GM13976 (cell line): ENCODE data around the gene FNBP1L.

Source experiments
- DNase-seq: peaks from one replicate; pipeline ENCODE4 v3.0.0; 2012; ENCODE audit warnings: low spot score
- in situ Hi-C: fragments of 300-500 bp; cut with MboI; formaldehyde crosslinking; loops from one replicate; pipeline ENCODE4 v1.12.0; 2022; ENCODE audit warnings: low sequenced_read_pairs, mixed read lengths, inconsistent platforms; ENCODE audit not compliant: unreplicated experiment
- TF ChIP-seq, protein P1 (sequence below): IDR thresholded peaks from 2 replicates; pipeline ENCODE4 v1.5.1; 2012; ENCODE audit warnings: borderline replicate concordance, mild to moderate bottlenecking; ENCODE audit not compliant: insufficient read depth; ENCODE audit errors: extremely low read depth, missing control alignments, control extremely low read depth

FNBP1L gene

DNA sequence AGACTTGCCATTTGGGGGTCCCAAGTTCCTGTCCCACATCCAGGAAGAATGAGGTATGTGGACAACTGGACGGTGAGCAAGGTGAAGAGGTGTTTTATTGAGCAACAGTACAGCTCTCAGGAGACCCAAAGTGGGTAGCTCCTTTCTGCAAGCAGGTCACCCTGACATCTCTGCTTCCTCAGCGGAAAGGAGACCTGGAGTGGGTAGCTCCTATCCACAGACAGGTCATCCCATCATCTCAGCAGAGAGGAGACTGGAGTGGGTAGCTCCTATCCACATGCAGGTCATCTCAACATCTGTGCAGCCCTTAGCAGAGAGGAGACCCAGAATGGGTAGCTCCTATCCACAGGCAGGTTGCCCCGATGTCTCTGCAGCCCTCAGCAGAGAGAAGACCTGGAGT, 13.8 kb upstream of the FNBP1L start:
- TF ChIP-seq, protein P1, sequence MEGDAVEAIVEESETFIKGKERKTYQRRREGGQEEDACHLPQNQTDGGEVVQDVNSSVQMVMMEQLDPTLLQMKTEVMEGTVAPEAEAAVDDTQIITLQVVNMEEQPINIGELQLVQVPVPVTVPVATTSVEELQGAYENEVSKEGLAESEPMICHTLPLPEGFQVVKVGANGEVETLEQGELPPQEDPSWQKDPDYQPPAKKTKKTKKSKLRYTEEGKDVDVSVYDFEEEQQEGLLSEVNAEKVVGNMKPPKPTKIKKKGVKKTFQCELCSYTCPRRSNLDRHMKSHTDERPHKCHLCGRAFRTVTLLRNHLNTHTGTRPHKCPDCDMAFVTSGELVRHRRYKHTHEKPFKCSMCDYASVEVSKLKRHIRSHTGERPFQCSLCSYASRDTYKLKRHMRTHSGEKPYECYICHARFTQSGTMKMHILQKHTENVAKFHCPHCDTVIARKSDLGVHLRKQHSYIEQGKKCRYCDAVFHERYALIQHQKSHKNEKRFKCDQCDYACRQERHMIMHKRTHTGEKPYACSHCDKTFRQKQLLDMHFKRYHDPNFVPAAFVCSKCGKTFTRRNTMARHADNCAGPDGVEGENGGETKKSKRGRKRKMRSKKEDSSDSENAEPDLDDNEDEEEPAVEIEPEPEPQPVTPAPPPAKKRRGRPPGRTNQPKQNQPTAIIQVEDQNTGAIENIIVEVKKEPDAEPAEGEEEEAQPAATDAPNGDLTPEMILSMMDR = no peak
- no peak for DNase-seq
- in situ Hi-C loops = no loop called here

DNA sequence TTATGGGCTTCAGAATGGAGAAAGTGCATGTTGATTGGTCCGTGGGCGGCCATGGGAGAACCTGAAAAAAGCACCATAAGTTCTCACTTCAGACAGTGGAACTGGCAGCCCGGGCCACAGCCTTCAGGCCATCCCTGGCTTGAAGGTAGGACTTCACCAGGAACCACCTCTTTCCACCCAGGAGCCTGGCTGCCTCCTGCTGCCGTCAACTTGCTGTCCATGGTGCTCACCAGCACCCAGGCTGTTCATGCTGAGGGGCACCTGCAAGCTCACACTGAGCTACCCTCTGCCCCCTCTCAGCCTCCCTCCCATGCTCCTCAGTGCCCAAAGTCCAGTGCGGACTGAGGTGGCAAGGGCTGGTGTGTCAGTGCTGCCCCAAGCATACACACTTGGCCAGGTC, 12.9 kb upstream of the FNBP1L start:
- TF ChIP-seq, protein P1 = no peak
- DNase-seq = no peak
- in situ Hi-C loops = no loop called here

DNA sequence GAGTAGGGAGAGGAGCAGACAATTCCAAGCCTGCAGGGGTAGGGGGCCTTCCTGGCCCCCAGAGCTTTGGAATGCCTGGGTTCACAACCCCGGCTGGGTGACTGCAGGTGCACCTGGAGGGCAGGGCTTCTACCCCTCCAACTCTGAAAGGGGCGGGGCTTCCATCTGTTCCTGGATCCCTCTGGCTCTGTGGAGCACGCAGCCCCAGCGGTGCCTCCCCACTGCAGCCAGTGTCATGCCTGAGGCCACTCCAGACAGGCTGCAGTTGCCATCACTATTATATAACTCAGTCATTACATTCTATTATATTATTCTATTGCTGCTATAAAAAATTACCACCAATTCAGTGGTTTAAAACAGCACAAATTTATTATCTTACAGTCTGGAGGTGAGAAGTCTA, 12.5 kb upstream of the FNBP1L start:
- in situ Hi-C loops = no loop called here
- DNase-seq = no peak
- TF ChIP-seq, protein P1 = no peak

DNA sequence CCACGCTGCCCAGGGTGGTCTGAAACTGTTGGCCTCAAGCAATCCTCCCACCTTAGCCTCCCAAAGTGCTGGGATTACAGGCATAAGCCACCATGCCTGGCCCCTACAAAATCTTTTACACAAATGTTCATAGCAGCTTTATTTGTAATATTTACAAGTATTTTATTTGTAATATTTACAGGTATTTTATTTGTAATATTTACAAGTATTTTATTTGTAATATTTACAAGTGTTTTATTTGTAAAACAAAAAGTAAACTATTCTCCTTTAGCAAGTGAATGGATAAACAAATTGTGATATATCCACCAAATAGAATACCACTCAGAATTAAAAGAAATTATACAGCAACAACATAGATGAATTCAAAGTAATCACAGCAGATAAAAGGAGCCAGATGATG, 11.4 kb upstream of the FNBP1L start:
- in situ Hi-C loops = no loop called here
- TF ChIP-seq, protein P1 = no peak
- no peak for DNase-seq

DNA sequence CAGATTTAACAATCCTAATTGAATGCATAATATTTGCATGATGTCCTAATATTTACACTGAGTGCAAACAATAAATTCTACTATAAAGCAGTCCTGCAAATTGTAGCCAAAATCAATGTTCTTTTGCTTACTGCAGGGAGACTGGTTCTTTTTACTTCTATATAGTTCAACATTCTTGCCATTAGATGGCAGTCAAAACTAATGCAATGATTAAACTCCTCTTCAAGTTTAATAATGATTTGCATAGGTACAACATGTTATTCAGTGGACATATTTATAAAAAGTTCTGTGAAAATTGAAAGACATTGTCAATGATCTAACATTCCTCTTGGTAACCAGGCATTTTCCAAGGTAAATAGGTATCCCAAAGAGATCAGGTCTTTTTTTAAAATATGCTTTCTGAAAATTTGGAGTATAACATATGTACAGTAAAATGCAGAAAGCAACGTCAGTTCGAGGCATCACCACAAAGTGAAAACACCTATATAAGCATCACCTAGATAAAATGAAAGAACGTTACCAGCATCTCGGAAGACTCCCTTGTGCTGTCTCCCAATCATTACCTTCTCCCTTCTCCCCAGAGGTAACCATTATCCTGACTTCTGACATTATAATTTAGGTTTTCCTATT, 9.8 kb upstream of the FNBP1L start:
- TF ChIP-seq, protein P1 = peak; percentile 25
- DNase-seq = peak; percentile 61
- in situ Hi-C loops = no loop called here

DNA sequence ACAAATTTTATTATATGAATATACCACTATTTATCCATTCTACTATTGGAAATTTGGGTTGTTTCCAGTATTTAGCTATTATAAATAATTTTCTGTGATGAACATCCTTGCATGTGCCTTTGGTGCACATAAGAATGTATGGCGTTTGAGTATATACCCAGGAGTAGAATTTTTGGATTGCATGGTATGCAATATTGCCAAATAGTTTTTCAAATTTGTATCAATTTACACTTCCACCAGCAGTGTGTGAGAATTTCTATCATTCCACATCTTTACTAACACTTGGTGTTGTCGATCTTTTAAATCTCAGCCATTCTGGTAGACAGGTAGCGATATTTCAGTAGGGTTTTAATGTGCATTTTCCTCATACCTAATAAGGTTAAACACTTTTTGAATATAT, 9.2 kb upstream of the FNBP1L start:
- no peak for DNase-seq
- in situ Hi-C loops = no loop called here
- TF ChIP-seq, protein P1 = no peak
